Urinary bladder (tissue), 4 donors: ENCODE measurements around the gene UBE3D. TPM values are rescaled to one million over a fixed set of nuclear protein-coding genes. Genes with fewer than 3 reads are reported as not detected.
A peak's percentile ranks its signal among the peaks of the same experiment; 100 is the strongest.

Experiments
- DNase-seq: peaks from one replicate; pipeline ENCODE4 v3.0.0-alpha.2; 2015; ENCODE audit errors: extremely low spot score
- H3K27ac ChIP-seq: one replicate; pipeline ENCODE4 v1.5.1; 2013; ENCODE audit warnings: low read depth, mild to moderate bottlenecking, moderate library complexity
- H3K36me3 ChIP-seq: one replicate; pipeline ENCODE4 v1.6.1; 2013; ENCODE audit warnings: mild to moderate bottlenecking, moderate library complexity; ENCODE audit not compliant: insufficient read depth
- H3K4me1 ChIP-seq: one replicate; pipeline ENCODE4 v1.6.1; 2013; ENCODE audit warnings: mild to moderate bottlenecking, moderate library complexity; ENCODE audit not compliant: insufficient read depth
- H3K4me3 ChIP-seq: one replicate; pipeline ENCODE4 v1.5.1; 2013; ENCODE audit warnings: low read depth, low read length
- WGBS: extraction: QIAGEN DNeasy Blood & Tissue Kit; methylation state at CpG from one replicate; pipeline ENCODE4 v1.1.7; 2013; 5-methylcytosine and 5-hydroxymethylcytosine counted together
- polyA plus RNA-seq: library from polyadenylated mRNA; stranded (reverse); fragments of 200-250 nt; gene quantifications from one replicate; pipeline ENCODE4 v1.2.3, GENCODE V29; 2013
- total RNA-seq: library from RNA; depleted of rRNA; stranded (reverse); fragments of >200 nt; gene quantifications from one replicate; pipeline ENCODE4 v1.2.3, GENCODE V29; 2014
- donor health status: healthy with polysubstance abuse.
- donor health status: healthy.

The UBE3D gene
- total RNA-seq: 17.3 TPM
- 4.0 TPM for polyA plus RNA-seq

- H3K4me3 ChIP-seq: peak within 1 kb of the TSS; percentile 69
- DNase-seq: peak; percentile 55
- H3K4me1 ChIP-seq: no peaks in the 10 kb centered on the region
- peak within 1 kb of the TSS; percentile 41 for H3K27ac ChIP-seq
- peaks cover 2% of the 10 kb centered on the region for H3K36me3 ChIP-seq
- WGBS: 3% methylated on average over 48 of the region's 48 CpGs
Measured at GRCh38 chr6:83065511-83066192, at the start of gene UBE3D. Gene UBE3D, minus strand, starts transcription at chr6:83065841. Its CDS starts 123 bp downstream, at chr6:83065718.

GRCh38 chr6:83114164-83114563 lies 48.5 kb upstream of the UBE3D start:
- DNase-seq: no peak
- H3K4me3 ChIP-seq: no peak overlapping the region
- no peaks in the 10 kb centered on the region for H3K4me1 ChIP-seq
- H3K27ac ChIP-seq: no peak overlapping the region
- no peaks in the 10 kb centered on the region for H3K36me3 ChIP-seq
- WGBS: 66% methylated on average over 1 of the region's 1 CpG

GRCh38 chr6:83113258-83113657 lies 47.6 kb upstream of the UBE3D start:
- no peak for DNase-seq
- H3K4me1 ChIP-seq: no peaks in the 10 kb centered on the region
- 85% methylated on average over 4 of the region's 4 CpGs for WGBS
- H3K27ac ChIP-seq: no peak overlapping the region
- no peaks in the 10 kb centered on the region for H3K36me3 ChIP-seq
- H3K4me3 ChIP-seq: no peak overlapping the region

GRCh38 chr6:83108378-83108777 lies 42.7 kb upstream of the UBE3D start:
- WGBS: 96% methylated on average over 1 of the region's 1 CpG
- DNase-seq: no peak
- H3K27ac ChIP-seq: no peak overlapping the region
- no peaks in the 10 kb centered on the region for H3K4me1 ChIP-seq
- H3K4me3 ChIP-seq: no peak overlapping the region
- no peaks in the 10 kb centered on the region for H3K36me3 ChIP-seq

GRCh38 chr6:83098589-83098988 lies 32.9 kb upstream of the UBE3D start:
- no peak for DNase-seq
- WGBS: 94% methylated on average over 3 of the region's 3 CpGs
- no peaks in the 10 kb centered on the region for H3K4me1 ChIP-seq
- H3K4me3 ChIP-seq: no peak overlapping the region
- peaks cover 2% of the 10 kb centered on the region for H3K36me3 ChIP-seq
- H3K27ac ChIP-seq: no peak overlapping the region

- no peak for DNase-seq
- H3K4me3 ChIP-seq: no peak overlapping the region
- H3K36me3 ChIP-seq: peaks cover 2% of the 10 kb centered on the region
- H3K4me1 ChIP-seq: no peaks in the 10 kb centered on the region
- WGBS: 72% methylated on average over 1 of the region's 1 CpG
- no peak overlapping the region for H3K27ac ChIP-seq
Measured at GRCh38 chr6:83097675-83098074, 32.0 kb upstream of the UBE3D start.

- WGBS: 56% methylated on average over 2 of the region's 2 CpGs
- Histone ChIP-seq H3K27ac (no peak overlapping the region), H3K36me3 (peaks cover 1% of the 10 kb centered on the region), H3K4me1 (no peaks in the 10 kb centered on the region), H3K4me3 (no peak overlapping the region)
- DNase-seq: no peak
Measured at GRCh38 chr6:83097204-83097603, 31.6 kb upstream of the UBE3D start.

GRCh38 chr6:83096791-83097190 lies 31.1 kb upstream of the UBE3D start:
- Histone ChIP-seq H3K4me1 (no peaks in the 10 kb centered on the region), H3K27ac (no peak overlapping the region), H3K4me3 (no peak overlapping the region), H3K36me3 (no peaks in the 10 kb centered on the region)
- WGBS: 79% methylated on average over 2 of the region's 2 CpGs
- no peak for DNase-seq

GRCh38 chr6:83092756-83093399 lies 27.2 kb upstream of the UBE3D start:
- Histone ChIP-seq H3K27ac (no peak overlapping the region), H3K4me3 (no peak overlapping the region), H3K36me3 (no peaks in the 10 kb centered on the region), H3K4me1 (no peaks in the 10 kb centered on the region)
- no peak for DNase-seq
- 53% methylated on average over 3 of the region's 3 CpGs for WGBS

- H3K4me1 ChIP-seq: no peaks in the 10 kb centered on the region
- no peaks in the 10 kb centered on the region for H3K36me3 ChIP-seq
- DNase-seq: no peak
- no peak overlapping the region for H3K4me3 ChIP-seq
- WGBS: 98% methylated on average over 2 of the region's 2 CpGs
- H3K27ac ChIP-seq: no peak overlapping the region
Measured at GRCh38 chr6:83086751-83087150, 21.1 kb upstream of the UBE3D start.

GRCh38 chr6:83083476-83083875 lies 17.8 kb upstream of the UBE3D start:
- no peaks in the 10 kb centered on the region for H3K4me1 ChIP-seq
- no peak overlapping the region for H3K27ac ChIP-seq
- H3K36me3 ChIP-seq: no peaks in the 10 kb centered on the region
- H3K4me3 ChIP-seq: no peak overlapping the region
- WGBS: 27% methylated on average over 1 of the region's 1 CpG
- DNase-seq: no peak

GRCh38 chr6:83073615-83074014 lies 8.0 kb upstream of the UBE3D start:
- WGBS: 94% methylated on average over 1 of the region's 1 CpG

GRCh38 chr6:83072726-83073125 lies 7.1 kb upstream of the UBE3D start:
- Histone ChIP-seq H3K4me1 (no peaks in the 10 kb centered on the region), H3K4me3 (no peak overlapping the region), H3K36me3 (no peaks in the 10 kb centered on the region), H3K27ac (no peak overlapping the region)
- 93% methylated on average over 2 of the region's 2 CpGs for WGBS
- DNase-seq: no peak

More at GRCh38 chr6:83073615-83074014, 8.0 kb upstream of the UBE3D start:
- H3K36me3 ChIP-seq: no peaks in the 10 kb centered on the region
- no peak overlapping the region for H3K27ac ChIP-seq
- no peaks in the 10 kb centered on the region for H3K4me1 ChIP-seq
- DNase-seq: no peak
- no peak overlapping the region for H3K4me3 ChIP-seq

GRCh38 chr6:83071707-83072106 lies 6.1 kb upstream of the UBE3D start:
- no peak for DNase-seq
- no peaks in the 10 kb centered on the region for H3K36me3 ChIP-seq
- 61% methylated on average over 1 of the region's 1 CpG for WGBS
- no peak overlapping the region for H3K4me3 ChIP-seq
- no peak overlapping the region for H3K27ac ChIP-seq
- no peaks in the 10 kb centered on the region for H3K4me1 ChIP-seq
